Central memory CD4-positive, alpha-beta T cell (primary cell): ENCODE measurements around the gene DEFB124.
"Not testable (repeated sequence)": the region's sequence is repeated elsewhere in the genome, so short reads cannot be mapped to it uniquely, and the experiment has no call there.

ENCODE experiments used
- DNase-seq: peaks from one replicate; pipeline ENCODE4 v3.0.0; 2022

Gene DEFB124

DNA sequence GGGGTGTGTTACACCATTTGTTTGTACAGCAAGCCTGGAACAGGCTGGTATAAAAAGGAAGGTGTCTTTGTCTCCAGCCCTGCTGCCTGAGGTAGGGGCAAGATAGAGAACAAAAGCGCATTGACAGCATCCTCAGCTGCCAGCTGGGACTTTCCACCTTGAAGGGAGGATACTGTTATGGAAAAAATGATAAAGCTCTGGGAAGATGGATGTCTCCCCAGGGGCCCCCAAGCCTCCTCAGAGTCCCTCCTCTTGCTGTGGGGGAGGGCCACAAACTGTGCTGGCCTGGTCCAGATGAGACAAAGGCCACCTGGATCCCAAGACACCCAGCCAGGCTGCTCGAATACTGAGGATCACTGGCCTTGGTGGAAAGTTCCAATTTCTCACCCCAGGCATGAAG lies 13.2 kb upstream of the DEFB124 start:
- DNase-seq: no peak

DNA sequence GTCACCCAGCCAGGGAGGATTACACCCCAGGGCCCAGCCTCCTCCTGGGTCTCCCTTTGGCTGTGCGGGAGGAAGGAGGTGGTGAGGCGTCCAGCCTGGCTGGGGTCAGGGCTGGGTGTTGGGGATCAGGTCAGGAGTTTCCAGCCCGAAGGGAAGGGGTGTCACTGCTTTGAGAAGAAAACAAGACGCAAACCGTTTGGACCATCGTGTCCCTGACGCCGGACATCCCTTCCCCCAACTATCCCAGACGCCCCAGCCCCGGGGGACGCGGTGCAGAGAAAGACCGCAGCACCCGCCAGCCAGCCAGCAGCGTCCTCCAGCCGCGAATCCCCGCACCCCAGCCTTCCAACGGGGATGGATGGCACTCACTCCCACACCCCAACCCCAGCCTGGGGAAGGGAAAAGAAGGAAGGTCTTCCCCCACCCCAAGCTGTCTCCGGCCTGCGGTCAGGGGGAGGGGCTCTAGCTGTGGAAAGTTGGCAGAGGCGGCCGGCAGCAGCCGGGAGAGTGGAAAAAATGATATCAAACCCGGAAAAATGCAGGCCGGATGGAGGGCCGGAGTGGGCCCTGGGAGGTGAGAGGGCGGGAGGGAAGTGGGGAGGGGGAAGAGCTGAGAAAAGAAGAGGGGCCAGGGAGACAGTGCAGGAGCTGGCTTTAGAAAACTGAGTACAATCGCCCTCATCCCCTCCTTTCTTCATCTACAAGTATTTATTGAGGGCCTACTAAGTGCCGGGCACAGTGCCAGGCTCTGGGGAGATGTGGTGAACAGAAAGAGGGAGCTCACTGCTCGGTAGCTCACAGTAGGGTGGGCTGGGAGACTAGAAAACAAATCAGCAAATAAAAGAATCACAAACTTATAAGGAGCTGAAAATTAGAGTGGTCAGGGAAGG lies 10.8 kb upstream of the DEFB124 start:
- DNase-seq: no peak

DNA sequence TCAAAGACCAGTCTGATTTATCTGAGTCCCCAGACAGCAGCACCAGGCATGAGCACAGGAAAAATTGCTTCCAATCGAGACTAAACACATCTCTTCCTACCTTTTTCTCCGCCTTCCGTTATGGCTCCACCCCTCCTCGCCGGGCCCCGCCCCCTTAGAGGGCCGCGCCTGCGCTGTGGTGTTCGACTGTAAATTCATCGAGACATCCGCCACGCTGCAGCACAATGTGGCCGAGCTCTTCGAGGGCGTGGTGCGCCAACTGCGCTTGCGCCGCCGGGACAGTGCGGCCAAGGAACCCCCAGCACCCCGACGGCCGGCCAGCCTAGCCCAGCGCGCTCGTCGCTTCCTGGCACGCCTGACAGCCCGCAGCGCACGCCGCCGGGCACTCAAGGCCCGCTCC lies 9.1 kb upstream of the DEFB124 start:
- no peak for DNase-seq

DNA sequence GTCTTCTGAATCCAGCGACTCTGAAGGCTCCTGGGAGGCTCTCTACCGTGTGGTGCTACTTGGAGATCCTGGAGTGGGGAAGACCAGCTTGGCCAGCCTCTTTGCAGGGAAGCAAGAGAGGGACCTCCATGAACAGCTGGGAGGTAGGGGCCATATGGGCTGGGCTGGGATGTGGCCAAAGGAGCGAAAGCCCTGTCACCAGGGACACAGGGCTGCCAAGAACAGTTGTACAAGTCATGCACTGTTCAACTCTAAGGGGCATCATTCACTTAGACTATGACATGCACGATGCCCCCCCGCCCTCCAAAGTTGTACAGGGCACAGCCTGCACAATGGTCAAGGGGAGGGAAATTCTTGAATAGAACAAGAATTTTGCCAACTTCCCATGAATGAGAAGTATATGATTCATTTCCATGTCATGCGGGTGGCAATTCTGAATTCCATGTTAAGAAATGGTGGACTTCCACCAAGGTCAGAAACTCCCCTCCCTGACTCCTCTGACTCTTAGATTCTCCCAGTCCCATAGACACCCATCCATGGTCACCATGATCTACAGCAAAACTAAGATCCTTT lies 1.8 kb upstream of the DEFB124 start:
- DNase-seq: no peak

DNA sequence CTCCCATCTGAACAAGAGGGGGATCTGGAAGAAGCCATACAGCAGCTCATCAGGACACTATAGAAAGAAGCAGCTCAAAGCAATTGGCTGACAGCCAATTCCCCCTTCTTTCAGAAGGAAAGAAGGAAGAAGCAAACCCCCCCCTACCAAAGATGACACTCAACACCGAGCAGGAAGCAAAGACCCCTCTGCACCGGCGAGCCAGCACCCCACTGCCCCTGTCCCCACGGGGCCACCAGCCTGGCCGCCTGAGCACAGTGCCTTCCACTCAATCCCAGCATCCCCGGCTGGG lies 1.3 kb upstream of the DEFB124 start:
- no peak for DNase-seq

DNA sequence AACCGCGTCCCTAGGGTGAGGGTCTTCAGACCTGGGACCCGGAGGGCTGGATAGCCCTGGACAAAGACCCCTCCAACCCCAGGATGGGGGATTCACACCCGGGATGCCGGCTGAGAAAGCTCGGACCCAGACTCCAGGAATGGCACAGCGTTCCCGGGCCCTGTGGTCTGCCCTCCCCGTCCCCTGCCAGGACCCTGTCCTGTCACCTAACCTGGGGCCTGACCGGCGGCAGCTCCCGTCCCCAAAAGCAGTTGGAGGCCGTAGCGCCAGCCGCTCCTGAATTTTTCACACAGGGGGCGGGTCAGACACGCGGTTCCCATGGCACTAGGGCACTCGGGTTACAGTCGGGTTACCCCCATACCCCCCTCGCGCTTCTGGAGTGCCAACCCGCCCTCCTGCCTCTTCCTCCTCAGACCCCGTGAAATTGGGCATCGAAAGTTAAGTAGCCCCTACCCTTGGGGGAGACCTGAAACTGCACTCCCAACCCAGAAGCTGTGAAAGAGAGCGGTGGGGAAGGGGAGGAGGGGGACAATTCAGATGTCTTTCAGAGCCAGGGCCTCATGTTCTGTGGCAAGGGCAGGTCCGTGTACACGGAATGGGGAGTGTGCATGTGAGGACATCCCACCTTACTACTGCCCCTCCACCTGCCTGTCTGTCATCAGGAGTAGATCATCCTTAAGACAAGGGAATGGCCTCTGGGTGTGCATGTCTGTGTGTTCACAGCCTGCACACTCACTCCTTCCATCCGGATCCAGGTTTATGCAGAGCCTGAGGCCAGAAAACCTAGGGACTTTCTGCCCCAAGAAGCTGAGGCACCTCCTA lies 756 bp upstream of the DEFB124 start:
- DNase-seq: no peak

DNA sequence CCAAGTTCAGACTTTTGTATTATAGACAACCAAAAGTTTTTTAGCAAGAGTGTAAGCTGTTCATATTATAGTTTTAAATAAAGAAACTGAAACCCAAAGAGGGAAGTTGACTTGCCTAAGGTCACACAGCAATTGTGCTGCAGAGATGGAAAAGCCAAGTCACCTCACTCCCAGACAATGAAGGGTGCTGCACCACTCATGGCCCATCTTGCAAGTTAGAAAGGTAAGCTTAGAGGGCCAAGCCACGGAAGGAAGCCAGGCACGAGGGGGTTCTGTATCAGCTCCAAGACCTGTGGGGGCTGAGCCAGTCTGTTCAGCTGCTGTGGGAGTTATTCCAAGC lies 860 bp downstream of the DEFB124 start:
- DNase-seq: no peak

DNA sequence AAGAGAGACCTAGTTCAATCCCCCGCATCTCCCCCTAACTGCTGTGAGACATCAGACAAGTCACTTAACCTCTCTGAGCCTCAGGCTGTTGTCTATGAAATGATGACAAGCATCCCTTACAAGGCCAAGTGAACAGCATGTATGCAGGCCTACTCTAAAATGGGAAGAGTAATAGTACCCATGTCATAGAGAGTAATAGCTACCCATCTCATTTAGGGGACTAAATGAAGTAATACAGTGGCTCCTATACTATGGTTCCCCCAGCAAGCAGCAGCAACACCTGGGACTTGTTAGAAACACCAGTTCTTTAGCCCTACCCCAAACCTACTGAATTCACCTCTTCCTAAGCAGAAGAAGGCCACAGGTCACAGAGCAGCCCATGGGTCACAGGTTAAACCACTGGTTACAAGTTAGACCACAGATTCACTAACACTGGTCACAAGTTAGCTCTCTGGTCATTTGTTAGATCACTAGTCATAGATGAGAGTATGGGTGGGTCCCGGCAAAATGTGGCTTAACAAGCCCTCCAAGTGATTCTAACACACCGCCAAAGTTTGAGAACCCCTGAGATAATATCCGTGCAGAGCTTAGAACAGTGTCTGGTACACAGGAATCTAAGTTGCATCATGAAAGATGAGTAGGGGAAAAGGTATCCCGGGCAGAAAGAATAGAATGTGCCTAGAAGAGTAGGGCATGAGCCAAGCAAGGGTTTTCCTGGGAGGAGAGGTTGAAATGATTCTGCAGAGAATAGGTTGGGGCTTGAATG lies 1.4 kb downstream of the DEFB124 start:
- no peak for DNase-seq

DNA sequence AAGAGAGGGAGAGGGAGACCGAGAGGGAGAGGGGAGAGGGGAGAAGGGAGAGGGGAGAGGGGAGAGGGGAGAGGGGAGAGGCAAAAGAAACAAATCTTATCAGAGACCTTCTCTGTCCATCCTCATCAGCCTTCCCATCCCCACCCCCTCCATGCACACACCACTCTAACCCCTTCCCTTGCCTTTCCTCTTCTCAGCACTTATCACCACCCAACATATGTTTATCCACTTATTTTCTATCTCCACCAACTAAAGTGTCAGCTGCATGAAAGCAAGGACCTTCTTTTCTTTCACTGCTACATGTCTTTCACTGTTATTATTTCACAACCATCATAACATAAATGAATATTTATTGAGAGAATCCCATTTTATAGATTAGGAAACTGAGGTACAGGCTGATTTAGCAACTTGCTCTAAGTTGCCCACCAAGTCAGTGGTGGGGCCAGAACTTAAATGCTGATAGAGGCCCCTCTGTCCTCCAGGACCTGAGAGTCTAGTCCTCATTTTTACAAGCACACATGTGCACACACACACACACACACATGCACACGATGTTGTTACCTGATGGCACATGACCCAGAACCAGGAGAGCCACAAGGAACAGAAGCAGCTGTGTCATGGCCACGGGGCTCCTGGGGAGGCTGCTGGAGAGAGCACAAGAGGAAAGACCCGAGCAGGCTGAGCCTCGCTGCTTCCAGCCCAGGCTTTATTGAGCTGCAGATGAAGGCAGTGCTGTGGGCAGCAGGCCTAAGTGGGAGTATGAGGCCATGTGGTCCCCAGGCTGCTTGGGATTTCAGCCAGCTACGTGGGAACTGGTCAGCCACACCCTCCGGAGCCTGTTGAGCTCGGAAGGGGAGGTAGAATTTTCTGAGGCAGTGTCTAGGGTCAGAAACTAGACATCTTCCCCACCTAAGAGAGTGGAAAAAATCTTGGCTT lies 2.3 kb downstream of the DEFB124 start:
- DNase-seq: no peak

DNA sequence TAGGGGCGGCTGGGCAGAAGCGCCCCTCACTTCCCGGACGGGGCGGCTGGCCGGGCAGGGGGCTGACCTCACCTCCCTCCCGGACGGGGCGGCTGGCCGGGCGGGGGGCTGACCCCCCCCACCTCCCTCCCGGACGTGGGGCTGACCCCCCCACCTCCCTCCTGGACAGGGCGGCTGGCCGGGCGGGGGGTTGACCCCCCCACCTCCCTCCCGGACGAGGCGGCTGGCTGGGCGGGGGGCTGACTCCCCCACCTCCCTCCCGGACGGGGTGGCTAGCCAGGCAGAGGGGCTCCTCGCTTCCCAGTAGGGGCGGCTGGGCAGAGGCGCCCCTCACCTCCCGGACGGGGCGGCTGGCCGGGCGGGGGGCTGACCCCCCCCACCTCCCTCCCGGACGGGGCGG lies 4.0 kb downstream of the DEFB124 start:
- not testable (repeated sequence) for DNase-seq

DNA sequence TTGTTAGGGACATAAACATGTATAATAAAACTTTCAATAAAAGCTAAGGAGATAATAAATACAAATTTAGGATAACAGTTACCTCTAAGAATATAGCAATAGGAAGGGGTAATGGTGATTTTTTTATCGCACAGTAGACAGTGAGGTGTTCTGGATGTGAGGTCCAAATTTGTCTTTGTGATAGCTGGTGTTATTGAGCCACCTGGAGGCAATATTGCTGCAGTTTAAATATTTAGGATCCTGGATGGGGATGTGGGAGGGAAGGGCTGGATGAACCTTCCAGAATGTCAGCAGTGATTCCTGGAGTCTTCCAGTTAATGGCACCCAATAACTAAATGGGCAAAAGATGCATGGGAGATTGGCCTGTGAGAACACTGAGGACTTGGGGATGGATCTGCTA lies 20.6 kb downstream of the DEFB124 start:
- DNase-seq: no peak

DNA sequence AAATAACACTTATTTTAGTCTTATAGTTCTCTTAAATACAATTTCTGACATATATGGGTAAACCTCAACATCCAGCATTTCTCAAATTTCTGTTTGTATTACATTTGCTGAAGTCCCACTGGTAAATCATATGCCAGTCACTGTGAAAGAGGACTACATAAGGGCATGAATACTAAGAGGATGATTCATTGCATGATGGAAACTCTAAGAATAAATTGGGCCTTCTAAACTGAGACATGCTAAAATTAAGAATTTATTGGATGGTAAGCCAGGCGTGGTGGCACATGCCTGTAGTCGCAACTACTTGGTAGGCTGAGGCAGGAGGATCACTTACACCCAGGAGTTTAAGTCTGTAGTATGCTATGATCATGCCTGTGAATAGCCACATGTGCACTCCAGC lies 22.4 kb downstream of the DEFB124 start:
- DNase-seq: no peak

DNA sequence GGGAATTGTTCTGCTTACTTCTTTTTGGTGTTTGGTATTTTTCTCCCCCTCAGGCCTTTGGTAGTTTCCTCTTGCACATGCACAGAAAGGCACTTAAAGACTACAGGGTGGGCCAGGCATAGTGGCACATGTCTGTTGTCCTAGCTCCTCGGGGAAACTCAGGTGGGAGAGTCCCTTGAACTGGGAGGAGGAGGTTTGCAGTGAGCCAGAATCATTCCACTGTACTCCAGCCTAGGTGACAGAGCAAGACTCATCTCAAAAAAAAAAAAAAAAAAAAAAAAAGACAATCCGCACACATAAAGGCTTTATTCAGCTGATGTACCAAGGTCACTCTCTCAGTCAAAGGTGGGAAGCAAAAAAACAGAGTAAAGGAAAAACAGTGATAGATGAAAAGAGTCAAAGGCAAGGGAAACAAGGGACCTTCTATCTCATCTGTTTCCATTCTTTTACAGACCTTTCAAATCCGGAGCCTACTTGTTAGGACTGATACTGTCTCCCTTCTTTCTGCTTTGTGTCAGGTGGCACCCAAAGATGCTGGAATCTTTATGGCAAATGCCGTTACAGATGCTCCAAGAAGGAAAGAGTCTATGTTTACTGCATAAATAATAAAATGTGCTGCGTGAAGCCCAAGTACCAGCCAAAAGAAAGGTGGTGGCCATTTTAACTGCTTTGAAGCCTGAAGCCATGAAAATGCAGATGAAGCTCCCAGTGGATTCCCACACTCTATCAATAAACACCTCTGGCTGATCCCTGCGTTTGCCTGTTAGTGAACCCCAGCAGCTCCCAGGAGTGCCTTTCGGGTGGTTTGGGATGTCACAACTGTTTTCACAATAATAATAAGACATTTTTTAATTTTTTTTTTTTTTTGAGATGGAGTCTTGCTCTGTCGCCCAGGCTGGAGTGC lies 25.2 kb downstream of the DEFB124 start:
- DNase-seq: no peak

DNA sequence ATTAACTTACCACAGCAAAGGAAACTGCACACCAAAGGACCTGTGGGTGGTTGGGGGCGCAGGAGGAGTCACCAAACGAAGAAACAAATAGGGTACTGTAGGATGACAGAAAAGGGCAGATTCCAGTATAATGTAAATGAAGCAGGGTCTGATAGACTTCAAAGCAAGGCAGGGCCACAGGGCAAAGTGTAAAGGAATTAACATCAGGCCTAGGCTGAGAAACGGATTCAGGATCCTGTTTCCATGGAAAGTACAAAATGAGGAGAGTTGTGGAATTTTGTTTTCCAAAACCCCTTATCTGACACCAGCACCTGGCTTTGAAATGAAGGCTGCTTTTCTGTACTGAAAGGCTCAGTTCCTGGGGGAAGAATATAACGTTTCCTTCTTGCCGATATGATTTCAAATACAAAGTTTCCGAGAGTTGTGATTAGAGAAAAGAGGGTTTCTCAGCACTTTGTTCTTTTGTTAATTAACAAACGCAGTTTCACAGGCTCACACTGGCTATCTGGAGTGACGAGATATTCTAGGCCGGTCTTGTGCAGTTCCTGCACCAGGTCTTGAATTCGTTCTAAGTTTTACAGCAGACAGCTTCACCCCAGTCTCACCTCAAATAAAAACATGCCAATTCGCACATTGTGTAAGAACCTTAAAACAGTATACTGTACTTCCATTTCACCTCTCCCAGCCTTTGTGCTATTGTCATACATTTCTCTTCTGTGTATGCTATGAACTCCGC lies 28.7 kb downstream of the DEFB124 start:
- DNase-seq: no peak

DNA sequence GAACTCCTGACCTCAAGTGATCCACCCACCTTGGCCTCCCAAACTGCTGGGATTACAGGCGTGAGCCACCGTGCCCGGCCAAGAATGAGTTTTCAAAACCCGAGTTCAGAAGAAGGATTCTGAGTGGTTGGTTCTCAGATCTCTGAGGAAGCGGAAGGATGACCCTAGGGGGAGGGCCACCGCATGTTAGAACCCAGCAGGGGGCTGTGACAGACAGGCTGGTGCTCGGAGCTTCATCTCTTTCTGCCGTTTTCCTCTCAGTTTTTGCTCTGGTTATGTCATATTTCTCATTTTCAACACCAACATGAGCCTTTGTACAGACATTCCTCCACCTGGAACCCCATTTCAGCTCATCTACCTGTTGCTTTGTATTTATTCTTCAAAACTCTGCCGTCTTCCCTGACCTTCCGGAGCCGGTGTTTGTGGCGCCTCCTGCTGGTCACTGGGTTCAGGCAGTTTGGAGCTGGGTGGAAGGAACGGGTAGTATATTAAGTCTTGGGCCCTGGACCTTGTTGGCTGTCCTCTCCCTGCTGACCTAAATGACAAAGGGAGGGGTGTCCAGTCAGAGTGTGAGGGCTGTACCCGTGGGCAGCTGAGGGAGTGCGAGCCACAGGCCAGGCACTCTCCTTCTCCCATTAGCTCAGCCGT lies 34.8 kb downstream of the DEFB124 start, which contains the start of gene DEFB123:
Gene DEFB123 (plus strand): TSS at position 621 of the 648 bp plus-strand sequence. CDS start 67 bp downstream, outside the sequence.
- DNase-seq: no peak

DNA sequence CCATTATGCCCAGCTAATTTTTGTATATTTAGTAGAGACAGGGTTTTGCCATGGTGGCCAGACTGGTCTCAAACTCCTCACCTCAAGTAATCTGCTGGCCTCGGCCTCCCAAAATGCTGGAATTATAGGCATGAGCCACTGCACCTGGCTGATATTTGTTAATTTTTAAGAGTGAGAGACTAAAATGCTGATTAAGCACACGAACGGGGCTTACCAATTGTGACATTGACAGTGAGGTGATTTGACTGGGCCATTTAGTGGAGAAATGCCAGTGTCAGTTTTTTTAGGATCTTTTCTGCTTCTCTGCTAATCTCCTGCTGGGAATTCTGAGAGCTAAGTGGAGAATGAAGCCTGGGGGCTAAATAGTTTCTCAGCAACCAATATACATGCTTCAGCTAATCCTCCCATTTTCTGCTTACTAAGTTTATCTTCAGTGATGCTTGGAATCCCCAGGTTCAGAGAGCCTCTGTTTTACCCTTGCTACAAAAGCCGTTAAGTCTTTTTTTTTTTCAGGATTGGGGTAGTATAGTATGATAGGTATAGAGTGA lies 44.3 kb downstream of the DEFB124 start:
- DNase-seq: no peak

DNA sequence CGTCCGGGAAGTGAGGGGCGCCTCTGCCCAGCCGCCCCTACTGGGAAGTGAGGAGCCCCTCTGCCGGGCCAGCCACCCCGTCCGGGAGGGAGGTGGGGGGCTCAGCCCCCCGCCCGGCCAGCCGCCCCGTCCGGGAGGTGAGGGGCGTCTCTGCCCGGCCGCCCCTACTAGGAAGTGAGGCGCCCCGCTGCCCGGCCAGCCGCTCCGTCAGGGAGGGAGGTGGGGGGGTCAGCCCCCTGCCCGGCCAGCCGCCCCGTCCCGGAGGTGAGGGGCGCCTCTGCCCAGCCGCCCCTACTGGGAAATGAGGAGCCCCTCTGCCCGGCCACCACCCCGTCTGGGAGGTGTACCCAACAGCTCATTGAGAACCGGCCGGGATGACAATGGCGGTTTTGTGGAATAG lies 47.4 kb downstream of the DEFB124 start:
- not testable (repeated sequence) for DNase-seq

DNA sequence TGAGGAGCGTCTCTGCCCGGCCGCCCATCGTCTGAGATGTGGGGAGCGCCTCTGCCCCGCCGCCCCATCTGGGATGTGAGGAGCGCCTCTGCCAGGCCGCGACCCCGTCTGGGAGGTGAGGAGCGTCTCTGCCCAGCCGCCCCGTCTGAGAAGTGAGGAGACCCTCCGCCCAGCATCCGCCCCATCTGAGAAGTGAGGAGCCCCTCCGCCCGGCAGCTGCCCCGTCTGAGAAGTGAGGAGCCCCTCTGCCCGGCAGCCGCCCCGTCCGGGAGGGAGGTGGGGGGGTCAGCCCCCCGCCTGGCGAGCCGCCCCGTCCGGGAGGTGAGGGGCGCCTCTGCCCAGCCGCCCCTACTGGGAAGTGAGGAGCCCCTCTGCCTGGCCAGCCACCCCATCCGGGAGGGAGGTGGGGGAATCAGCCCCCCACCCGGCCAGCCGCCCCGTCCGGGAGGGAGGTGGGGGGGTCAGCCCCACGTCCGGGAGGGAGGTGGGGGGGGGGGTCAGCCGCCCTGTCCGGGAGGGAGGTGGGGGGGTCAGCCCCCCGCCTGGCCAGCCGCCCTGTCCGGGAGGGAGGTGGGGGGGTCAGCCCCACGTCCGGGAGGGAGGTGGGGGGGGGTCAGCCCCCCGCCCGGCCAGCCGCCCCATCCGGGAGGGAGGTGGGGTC lies 47.9 kb downstream of the DEFB124 start:
- DNase-seq: not testable (repeated sequence)

DNA sequence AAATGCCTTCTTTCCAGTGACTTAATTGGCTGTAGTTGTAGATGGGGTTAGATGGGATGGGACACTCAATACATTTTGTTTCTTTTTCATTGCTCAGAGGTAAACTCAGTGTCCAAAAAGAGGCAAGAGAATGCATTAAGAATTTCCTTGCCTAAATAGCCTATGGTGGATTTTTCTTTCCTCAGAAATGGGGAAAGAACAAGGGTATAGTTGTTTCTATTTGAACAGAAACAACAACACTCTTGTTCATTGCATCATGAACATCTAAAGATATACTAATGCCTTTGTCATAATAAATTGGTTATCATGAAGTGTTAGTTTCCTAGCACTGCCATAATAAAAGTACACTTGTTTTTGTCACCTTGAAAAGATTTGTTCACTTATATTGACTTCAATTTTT lies 49.1 kb downstream of the DEFB124 start:
- DNase-seq: no peak
